Type B pancreatic cell (in vitro differentiated cells): ENCODE data around the gene TNFAIP8L3. TPM values are rescaled to one million over a fixed set of nuclear protein-coding genes. Genes with fewer than 3 reads are reported as not detected.
"Not testable (repeated sequence)": the region's sequence is repeated elsewhere in the genome, so short reads cannot be mapped to it uniquely, and the experiment has no call there.

ENCODE experiments used
- DNase-seq: peaks from one replicate; pipeline ENCODE4 v3.0.0; 2021; ENCODE audit warnings: mixed read lengths; ENCODE audit not compliant: unreplicated experiment; ENCODE audit errors: extremely low spot score
- H3K27ac Mint-ChIP-seq: 2 replicates; pipeline ENCODE4 v1.8.0; 2021; ENCODE audit warnings: mild to moderate bottlenecking, mixed read lengths
- H3K27me3 Mint-ChIP-seq: 2 replicates; pipeline ENCODE4 v1.8.0; 2021; ENCODE audit warnings: mixed read lengths
- H3K36me3 Mint-ChIP-seq: 2 replicates; pipeline ENCODE4 v1.8.0; 2021; ENCODE audit warnings: mixed read lengths
- H3K4me1 Mint-ChIP-seq: one replicate; pipeline ENCODE4 v1.8.0; 2021; ENCODE audit warnings: mixed read lengths; ENCODE audit not compliant: unreplicated experiment
- H3K4me3 Mint-ChIP-seq: 2 replicates; pipeline ENCODE4 v1.8.0; 2021; ENCODE audit warnings: mild to moderate bottlenecking, mixed read lengths
- H3K9me3 Mint-ChIP-seq: 2 replicates; pipeline ENCODE4 v1.8.0; 2021; ENCODE audit warnings: mixed read lengths
- CTCF ChIP-seq: fragments of 200-600 bp; sonication (generic); conservative IDR thresholded peaks from 2 replicates; pipeline ENCODE4 v1.5.0; 2021; ENCODE audit warnings: antibody characterized with exemption, mild to moderate bottlenecking
- long read RNA-seq: library from polyadenylated mRNA; unstranded; transcript quantifications from one replicate; pipeline ENCODE4 v2.0.0, GENCODE V29; 2020
- total RNA-seq: library from RNA; stranded (reverse); gene quantifications from 2 replicates; pipeline ENCODE4 v1.2.1, GENCODE V29; 2021; ENCODE audit warnings: low replicate concordance

TNFAIP8L3 gene
- total RNA-seq: 8.2 and 16.9 TPM in 2 replicates
- long read RNA-seq, transcript TNFAIP8L3-202 (2 exons, 2,002 nt): major isoform, 14 of 18 reads
- long read RNA-seq, partial matches to known transcripts: 2 of 18 reads
- long read RNA-seq, other reads (novel, unspliced or antisense): 2 of 18 reads

DNA sequence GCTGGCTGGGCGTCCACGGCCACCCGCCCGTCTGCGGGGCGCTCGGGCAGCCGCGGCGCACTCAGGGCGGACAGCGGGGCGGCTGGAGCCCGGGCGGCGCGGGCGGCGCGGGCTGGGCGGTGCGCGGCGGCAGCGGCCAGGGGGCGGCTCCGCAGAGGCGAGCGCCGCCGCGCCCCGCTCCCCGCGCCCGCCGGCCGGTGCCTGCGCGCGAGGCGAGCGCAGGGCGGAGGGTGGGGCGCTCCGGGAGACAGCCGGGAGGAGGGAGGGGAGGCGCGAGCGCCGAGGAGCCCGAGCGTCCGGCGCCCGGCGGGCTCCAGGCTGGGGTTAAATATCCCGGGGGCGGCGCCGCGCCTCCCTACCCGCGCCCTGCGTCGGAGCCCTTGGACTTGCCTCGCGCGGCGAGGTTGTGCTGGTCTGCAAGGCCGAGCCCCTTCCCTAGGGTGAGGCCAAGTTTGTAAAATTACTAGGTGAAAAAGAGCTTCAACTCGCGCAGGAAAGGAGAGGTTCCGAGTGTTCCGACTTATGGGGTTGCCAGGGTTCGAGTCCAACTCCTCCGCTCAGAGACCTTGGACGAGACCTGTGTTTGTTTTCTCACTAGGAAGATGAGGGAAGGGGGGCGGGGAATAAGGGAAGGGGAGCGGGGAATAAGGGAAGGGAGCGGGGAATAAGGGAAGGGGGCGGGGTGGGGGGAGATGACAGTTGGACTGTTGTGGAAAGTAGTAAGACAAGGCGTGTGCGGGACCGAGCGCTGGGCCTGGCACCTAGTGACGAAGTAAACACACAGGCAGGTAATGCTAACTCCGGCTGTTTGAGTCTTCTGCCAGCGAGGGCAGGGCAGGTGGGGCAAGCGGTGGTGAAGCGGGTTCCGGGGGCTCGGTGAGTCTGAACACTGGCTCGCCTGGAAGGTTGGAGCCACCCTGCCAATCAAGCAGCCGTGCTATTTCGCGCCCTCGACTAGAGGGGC lies at the start of gene TNFAIP8L3:
TSS of gene TNFAIP8L3 (minus strand) at position 301 of the 964 bp plus-strand sequence. CDS start 311 bp downstream, outside the sequence.
- Mint-ChIP-seq H3K27ac (peak within 1 kb of the TSS; percentile 65), H3K27me3 (peaks cover 85% of the 10 kb centered on the region), H3K9me3 (no peaks in the 10 kb centered on the region)

DNA sequence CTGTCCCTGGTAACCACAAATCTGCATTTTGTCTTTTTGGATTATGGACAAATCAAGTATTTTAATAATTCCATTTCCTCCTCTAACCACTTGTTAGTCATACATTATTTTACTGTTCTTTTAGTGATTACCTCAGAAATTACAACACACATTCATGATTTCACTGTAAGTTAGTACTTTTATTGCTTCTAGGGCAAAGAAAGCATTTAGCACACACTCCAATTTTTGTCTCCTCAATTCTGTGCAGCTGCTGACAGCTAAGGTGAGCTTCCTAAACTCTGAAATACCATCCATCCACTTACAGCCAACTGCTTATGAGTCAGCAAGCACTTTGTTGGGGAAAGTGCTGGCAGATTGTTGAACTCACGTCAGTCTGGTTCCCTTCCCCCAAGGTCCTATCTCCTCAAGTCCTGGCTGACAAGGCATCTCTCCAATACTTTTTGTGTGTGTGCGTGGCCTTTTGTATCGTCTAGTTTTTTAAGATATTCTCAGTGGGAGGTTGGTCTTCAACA lies 49.4 kb upstream of the TNFAIP8L3 start:
- Mint-ChIP-seq H3K9me3 (no peaks in the 10 kb centered on the region), H3K4me3 (no peak overlapping the region), H3K27ac (no peak overlapping the region), H3K27me3 (peaks cover 10% of the 10 kb centered on the region), H3K4me1 (no peaks in the 10 kb centered on the region), H3K36me3 (no peaks in the 10 kb centered on the region)
- TF ChIP-seq CTCF: no peak
- no peak for DNase-seq

More for the DNA sequence above, at the start of gene TNFAIP8L3:
- no peak for DNase-seq
- no peak for TF ChIP-seq CTCF
- H3K36me3 Mint-ChIP-seq: no peaks in the 10 kb centered on the region
- no peaks in the 10 kb centered on the region for H3K4me1 Mint-ChIP-seq
- H3K4me3 Mint-ChIP-seq: peak within 1 kb of the TSS; percentile 90

- not testable (repeated sequence) for H3K27ac Mint-ChIP-seq, H3K4me3 Mint-ChIP-seq, H3K4me1 Mint-ChIP-seq, DNase-seq, H3K27me3 Mint-ChIP-seq, H3K36me3 Mint-ChIP-seq, H3K9me3 Mint-ChIP-seq
Observed at GRCh38 chr15:51140347-51140746, 45.6 kb upstream of the TNFAIP8L3 start.

DNA sequence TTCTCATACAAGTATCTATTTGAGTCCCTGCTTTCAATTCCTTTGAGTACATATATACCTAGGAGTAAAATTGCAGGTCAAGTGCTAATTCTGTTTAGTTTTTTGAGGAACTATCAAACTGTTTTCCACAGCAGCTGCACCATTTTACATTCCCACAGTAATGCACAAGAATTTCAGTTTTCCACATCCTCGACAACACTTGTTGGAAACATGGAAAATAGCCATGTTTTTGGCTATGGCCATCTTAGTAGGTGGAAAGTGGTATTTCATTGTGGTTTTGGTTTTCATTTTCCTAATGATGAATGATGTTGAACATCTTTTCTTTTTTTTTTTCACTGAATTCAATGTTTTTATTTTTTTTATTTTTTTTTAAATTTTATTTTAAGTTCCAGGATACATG lies 44.4 kb upstream of the TNFAIP8L3 start:
- no peaks in the 10 kb centered on the region for H3K4me1 Mint-ChIP-seq
- no peak overlapping the region for H3K4me3 Mint-ChIP-seq
- no peaks in the 10 kb centered on the region for H3K9me3 Mint-ChIP-seq
- no peak overlapping the region for H3K27ac Mint-ChIP-seq
- no peak for DNase-seq
- H3K36me3 Mint-ChIP-seq: no peaks in the 10 kb centered on the region
- no peak for TF ChIP-seq CTCF
- H3K27me3 Mint-ChIP-seq: peaks cover 5% of the 10 kb centered on the region

DNA sequence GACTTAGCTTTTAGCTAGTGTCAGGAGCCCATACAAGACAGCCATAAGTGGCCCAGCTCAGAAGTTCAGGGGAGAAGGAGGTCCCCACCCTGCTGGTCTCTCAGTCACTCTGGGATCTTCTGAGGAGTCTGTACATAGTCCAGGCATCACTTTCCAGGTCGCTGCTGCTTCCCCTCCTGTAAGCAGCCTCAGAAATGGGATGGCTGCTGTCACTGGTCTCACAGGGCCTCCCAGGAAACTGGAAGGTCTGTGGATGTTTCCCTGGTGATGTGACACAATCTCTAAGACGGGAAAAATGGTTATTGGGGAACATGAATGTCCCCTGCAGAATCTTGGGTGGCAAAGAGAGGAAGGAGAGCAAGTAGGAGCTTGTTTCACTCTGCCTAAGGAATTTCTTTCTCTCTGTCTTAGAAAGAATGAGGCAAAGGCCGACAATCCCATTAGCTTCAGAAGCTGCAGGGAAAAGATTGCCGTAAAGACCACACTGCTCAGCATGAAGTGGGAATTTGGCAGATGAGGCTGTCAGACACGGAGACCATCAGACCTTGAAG lies 43.2 kb upstream of the TNFAIP8L3 start:
- peaks cover 2% of the 10 kb centered on the region for H3K27me3 Mint-ChIP-seq
- no peak for DNase-seq
- H3K27ac Mint-ChIP-seq: no peak overlapping the region
- no peaks in the 10 kb centered on the region for H3K36me3 Mint-ChIP-seq
- no peak overlapping the region for H3K4me3 Mint-ChIP-seq
- no peaks in the 10 kb centered on the region for H3K9me3 Mint-ChIP-seq
- no peaks in the 10 kb centered on the region for H3K4me1 Mint-ChIP-seq
- TF ChIP-seq CTCF: no peak
